GM19238 (cell line): ENCODE measurements around the gene LRRK1.
A peak's percentile ranks its signal among the peaks of the same experiment; 100 is the strongest.

Experiments used
- DNase-seq: peaks from one replicate; pipeline ENCODE4 v3.0.0; 2011; ENCODE audit warnings: low spot score; ENCODE audit not compliant: insufficient read length

LRRK1 gene

DNA sequence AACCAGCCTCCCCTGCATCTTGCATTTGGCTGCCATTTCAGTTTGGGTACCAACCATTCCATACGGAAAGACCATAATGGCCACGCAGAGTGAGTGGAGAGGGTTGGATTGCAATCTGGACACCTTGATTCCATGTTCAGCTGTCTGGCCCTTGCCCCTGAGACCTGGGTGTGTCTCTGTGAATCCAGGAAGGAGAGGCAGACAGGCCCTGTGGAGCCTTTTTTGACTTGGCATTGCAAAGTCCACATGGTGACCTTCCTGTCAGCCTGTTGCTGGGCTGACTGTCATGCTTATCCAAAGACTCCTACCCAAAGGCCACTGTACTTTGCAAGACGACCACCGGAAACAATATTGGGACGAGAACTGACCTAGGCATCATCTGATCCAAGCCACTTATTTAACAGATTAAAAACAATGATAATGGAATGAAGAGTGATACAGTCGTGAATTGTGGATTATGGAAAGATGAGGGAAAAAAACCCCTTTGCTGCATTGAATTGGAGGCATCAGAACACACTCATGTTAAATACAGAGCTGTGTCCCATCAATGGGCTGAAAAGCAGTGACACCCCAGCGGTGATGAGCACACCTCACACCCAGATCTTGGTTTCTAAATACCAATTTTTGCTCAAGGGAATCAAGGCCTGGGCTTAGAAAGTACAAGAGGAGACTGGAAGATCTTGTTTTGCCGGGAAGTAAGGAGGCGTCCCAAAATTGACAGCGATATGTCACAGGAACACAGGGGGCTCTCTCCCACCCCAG, 86.0 kb downstream of the LRRK1 start:
- DNase-seq, result no peak

DNA sequence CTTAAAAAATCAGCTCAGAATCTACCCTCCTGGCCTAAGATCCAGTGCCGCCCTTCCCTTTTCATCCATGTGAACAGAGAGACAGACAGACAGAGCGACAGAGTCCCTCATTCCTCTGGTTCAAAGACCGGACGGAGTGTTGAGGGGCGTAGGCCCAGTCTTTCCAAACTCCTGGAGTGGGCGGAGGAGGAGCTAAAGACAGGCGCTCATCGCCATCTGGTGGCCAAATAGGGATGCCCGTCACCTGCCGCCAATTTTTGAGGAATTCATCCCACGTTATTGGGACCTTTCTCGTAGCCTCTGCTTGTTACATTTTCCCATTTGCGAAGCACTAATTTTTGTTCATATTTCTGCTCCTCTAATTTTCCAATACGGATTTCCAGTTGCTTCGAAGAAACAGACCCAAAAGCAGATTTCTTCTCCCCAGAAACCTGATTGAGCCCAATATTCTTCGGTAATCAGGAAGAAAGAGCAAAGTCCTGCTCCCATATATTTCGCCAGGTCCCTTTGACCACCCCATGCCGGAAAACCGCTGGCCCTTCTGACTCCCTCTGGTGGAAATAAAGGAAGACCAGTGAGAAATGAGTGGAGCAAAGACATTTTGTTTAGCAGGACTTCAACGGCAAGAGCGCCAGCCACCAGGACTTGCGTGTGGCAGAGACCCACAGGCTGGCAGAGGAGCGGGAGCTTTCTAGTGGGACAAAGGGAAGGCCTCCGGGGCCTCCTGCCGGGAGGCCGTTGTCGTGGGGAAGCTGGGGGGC, 88.0 kb downstream of the LRRK1 start:
- DNase-seq, result peak; percentile 61

DNA sequence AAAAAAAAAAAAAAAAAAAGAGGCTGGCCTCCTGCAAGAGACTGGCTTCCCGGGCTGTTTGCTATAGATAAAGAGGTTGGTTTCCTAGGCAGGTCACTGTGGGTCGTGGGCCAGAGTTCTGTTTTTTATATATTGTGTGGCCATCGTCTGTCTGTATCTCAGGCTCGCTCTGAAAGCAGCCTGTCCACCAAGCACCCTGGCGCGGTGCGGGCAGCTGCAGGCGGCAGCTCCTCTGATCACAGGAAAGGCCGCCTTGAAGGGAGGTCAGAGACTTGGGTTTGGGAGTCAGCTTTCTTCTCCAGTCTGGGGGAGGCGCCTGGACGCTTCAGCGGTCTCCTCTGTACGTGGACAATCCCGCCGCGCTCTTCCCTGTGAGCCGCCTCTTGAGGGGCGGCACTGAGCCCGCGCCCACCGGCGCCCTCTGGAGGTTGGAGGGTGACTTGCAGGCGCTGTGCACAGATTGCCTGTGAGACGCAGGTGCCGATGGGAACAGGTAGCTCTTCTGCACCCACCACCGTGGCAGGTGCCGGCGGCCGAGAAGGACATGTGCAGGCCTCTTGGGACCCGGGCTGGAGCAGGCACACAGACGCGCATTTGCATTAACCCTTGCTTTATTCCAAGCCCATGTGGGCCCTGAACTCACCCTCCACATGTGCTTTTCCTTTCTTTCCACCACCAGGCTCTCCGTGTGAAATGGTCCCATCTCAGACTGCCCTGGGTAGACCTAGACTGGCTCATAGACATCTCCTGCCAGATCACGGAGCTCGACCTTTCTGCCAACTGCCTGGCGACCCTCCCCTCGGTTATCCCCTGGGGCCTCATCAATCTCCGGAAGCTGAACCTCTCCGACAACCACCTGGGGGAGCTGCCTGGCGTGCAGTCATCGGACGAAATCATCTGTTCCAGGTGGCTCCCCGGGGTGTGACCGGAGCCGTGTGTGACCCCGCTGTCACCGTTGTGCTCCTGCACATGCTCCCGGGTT, 89.3 kb downstream of the LRRK1 start:
- DNase-seq, result peak; percentile 78

DNA sequence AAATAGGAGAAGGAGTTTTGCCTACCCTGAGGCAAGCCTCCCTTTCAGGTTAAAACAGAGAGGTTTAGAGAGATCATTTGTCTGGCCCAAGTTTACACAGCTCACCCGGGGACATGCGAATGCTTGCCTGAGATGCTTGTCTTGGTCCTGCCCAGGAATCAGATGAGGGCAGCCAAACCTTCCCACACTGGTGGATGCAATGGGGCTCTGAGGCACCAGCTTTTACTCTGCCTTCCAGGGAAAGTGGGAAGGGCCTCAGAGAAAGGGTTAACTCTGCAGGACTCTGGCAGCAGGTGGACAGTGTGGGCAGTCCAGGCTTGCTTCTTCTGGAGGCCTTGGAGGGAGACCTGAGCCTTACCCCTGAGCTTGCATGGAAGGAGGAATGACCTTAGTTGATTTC, 90.0 kb downstream of the LRRK1 start:
- DNase-seq, result no peak

DNA sequence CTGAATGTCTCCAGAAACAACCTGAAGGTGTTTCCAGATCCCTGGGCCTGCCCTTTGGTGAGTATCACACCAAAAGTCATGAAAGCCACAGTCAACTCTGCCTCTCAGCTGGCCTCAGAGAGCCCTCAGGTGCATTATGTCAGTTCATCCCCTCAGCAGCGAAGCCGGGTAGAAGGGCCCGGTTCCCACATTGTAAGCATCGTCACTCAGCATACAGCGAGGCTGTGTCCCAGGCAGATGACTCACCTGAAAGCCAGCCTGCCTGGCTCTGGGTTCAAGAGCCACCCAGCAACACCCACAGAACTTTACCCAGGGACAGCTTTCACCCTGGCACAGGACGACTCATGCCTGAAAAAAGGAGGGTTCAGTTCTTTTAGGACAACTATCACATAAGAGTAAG, 91.6 kb downstream of the LRRK1 start:
- DNase-seq, result no peak

DNA sequence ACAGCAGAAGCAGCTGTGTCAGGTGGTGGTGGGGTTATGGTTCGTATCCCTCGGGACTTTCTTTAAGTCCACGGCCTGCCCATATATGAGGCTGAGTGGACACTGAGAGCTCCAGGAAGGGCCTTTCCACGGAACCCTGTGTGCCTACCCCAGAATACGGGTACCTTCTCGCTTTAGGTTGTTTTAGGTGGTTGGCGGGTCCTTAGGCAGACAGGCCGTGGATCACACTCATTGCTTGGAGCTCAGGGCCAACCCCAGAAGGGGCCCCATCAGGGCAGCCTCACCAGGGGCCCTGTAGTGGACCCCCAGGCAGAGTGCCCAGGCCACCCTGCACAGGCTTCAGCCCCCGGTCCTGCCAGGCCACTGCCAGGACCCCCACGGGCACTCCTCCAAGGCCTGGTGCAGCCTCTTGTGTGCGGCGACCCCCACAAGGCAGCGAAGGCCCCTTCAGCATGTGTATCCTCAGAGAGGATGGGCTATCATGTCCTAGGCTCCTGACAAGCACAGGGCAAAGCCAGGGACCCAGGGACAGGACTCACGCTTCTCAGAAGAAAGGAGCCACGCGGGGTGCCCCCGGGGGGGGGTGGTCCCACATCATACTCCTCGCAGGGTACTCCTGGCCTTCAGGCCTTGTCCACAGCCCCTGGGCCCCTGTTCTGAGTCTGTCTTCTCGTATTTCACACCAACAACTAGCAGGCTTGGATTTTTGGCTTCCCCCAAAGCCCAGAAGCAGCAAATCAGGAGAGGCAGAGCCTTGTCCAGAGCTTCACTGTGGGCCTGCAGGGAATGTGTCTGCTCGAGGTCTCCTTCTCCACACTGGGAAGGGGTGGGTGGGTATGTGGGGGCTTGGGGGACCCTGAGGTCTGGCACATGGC, 93.4 kb downstream of the LRRK1 start:
- no peak for DNase-seq

DNA sequence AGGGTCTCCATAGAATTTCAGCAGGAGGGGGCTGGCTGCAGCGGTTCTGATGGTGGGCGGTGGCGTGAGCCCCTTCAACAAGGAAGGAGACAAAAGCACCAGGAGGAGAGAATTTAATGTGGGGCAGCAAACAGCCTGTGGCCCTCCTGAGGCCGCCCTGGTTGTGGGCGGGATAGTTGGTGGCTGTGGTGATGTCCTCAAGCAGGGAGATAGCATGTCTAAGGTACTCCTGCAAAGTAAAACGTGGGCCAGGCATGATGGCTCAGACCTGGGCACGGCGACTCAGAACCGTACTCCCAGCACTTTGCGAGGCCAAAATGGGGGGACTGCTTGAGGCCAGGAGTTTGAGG, 94.0 kb downstream of the LRRK1 start:
- no peak for DNase-seq

DNA sequence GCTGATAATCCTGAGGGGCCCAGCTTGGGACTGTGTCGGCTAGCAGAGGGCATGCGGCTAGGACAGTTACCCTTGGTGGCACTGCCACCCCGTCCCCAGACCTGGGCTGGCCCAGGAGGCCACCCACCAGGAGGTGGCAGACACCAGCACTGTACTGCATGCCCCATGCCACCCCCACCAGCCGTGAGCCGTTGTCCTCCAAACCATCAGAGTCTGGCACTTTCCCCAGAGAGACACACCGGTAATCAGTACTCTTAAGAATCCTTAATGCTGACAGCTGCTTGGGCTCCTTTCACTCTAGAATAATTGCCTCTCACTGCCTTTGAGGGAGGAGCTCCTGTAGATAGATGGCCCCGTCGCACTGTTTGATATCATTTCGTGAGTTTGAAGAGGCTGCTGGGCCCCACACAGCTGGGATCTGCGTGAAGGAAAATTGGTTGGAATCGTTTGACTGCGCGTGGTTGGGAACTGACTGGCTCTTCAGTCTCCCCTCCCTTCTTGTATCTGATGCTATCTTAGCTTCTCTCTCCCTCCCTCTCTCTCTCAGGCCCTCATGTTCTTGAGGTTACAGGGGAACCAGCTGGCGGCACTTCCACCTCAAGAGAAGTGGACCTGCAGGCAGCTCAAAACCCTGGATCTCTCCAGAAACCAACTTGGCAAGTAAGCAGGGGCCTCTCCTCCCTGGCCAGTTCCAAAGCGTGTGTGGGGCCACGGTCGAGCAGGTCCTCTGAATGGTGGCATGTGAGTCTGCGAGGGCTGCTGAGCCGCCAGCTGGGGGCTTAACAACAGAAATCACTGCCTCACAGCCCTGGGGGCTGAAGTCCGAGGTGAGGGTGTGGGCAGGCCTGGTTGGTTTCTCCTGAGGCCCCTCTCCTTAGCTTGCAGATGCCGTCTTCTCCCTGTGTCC, 94.9 kb downstream of the LRRK1 start:
- DNase-seq, result no peak

DNA sequence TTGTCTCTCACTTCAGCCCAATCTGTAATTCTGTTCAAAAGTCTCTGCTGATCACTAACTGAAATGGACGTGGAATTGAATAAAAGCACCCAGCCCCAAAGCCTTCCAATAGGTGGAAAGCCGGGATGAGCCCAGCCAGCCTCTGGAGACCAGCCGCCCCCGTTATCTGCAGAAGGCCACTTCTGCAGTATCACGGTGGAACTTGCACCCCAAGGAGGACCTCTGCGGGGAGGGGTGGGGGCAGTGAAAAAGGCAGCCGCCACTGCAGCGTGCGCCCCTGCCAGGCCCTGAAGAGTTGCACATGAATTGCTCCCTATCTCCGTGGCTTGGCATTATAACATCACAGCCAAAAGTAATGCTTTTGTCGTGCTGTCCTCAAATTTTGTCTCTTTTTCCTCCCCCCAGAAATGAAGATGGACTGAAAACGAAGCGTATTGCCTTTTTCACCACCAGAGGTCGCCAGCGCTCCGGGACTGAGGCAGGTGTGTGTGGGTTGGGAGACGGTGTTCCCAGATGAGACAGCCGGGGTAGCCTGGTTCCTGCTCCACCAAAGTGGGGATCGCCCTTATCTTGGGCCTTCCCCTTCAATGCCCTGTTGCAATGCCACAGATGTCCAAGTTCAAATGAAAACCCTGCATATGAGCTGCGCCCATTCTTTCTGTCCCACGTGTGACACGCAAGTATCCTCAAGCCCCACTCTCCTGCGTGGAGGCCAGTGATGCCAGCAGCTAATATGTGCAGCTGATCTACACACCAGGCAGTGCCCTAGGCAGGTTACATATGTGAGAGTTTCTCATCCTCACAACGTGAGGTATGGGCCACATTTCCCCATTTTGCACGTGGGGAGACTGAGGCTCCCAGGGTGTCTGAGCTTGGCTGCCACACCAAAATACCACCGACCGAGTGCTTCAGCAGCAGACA, 96.0 kb downstream of the LRRK1 start:
- peak; percentile 56 for DNase-seq

DNA sequence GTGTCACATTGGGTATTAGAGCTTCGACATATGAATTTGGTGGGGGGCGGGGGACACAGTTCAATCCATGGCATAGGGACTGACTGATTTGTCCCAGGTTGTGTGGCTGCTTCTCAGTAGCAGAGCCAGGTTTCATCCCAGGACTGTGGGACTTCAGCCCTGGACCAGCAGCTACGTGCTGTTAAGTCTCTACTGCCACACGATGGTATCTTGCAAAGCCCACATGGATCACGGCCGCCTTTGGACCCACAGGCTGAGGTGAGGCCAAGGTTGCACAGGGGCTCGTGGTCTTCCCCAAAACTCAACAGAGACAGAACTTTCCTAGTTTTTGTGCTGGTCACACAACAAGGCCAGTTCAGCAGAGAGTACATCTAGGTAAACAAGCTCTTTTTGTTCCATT, 97.4 kb downstream of the LRRK1 start:
- DNase-seq, result no peak

DNA sequence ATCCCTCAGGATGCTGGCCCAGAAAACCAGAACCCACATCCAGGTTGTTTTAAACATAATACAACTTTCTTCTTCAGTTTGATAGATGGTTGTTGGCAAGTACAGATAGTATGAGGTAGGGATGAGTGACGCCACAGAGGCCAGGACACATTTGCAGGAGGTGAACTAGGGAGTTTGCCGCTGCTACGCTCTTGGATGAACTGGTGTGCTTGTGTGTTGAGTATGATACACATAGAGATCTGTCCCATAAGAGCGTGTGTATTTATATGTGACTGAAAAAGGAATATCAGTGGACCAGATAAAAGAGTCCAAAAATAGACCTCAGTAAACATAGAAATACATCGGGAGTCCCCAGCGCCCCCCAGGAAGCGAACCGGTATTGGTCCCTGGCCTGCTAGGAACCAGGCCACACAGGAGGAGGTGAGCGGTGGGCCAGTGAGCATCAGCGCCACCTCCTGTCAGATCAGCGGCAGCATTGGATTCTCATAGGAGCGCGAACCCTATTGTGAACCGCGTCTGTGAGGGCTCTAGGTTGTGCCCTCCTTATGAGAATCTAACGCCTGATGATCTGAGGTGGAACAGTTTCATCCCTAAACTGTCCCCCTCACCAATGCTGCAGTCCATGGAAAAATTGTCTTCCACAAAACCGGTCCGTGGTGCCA, 98.1 kb downstream of the LRRK1 start:
- DNase-seq, result no peak

DNA sequence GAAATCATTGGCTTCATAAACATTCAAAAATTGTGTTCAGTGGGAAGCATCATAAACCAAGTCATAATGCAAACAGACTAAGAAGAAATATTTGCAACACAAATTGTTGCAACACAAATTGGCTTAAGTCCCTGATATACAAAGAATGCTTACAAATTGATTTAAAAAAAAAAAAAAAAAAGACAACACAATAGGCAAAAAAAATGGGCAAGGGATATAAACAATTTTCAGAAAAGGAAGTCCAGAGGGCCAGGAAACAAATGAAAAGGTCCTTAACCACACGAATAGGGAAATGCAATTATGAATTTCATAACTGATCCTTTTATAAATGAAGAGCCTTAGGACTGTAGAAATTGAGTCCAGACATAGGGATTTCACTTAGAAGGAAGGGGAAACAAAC, 98.9 kb downstream of the LRRK1 start:
- DNase-seq, result no peak

DNA sequence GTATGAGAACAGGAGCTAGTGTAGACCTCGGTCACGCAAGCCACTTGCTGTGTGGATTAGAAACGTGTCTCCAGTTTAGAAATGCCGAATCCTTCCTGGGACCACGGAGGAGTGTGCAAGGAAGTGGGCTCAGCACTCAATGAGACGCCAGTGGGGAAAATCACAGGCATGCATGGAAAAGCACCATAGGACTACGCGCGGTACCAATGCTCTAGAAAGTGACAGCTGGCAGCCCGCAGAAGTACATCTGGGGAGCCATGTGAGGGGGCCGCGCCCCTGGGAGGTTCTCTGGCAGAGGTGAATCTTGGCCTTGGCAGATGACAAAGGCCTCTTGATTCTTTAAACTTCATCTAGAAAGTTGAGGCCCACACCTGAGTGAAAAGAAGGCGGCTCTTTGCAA, 99.3 kb downstream of the LRRK1 start:
- no peak for DNase-seq

DNA sequence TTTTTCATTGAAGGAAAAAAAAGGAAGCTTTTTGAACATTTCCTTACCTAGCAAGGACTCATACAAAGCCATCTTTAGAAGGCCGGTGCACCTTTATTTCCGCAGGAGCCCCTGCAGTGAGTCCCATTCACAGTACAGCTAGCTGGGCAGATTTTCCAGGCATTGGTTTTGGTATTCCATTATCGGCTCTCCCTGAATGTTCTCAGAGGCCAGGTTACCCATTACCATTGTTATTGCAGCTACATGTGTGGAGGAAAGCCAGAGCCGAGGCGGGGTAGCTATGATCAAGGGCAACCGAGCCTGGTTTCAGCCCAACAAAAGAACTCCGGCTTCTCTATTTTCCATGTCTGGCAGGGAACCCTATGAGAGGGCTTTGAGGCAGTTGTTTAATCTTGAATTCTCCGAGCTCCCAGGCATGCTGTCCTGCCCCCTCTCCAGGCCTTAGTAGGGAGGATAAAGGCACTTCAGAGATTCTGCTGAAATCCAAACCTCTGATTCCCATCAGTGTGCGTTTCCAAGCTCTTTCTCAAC, 100.3 kb downstream of the LRRK1 start:
- no peak for DNase-seq

DNA sequence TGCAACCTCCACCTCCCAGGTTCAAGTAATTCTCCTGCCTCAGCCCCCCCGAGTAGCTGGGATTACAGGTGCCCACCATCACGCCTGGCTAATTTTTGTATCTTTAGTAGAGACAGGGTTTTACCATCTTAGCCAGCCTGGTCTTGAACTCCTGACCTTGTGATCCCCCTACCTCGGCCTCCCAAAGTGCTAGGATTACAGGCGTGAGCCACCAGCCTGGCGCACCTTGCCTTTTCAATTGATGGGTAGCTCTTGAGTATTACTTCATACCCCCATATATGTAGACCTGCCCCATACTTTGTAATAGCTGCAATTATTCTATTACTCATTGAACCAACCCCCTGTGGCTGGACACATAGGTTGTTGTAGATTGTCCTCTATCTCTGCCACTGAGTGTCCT, 101.3 kb downstream of the LRRK1 start:
- DNase-seq, result no peak

DNA sequence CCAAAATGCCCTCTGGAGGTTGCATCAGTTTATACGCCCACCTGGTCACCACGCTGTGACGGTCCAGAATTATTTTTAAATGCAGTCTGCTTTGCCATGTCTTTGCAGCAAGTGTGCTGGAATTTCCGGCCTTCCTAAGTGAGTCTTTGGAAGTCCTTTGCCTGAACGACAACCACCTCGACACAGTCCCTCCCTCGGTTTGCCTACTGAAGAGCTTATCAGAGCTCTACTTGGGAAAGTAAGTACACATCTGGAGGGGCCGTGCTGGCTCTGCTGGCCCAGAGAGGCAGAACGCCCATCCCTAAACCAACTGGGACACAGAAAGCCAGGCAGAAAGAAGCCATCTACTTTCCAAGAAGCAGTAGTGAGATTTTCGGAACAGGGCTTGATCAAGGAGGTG, 101.8 kb downstream of the LRRK1 start:
- DNase-seq, result no peak

DNA sequence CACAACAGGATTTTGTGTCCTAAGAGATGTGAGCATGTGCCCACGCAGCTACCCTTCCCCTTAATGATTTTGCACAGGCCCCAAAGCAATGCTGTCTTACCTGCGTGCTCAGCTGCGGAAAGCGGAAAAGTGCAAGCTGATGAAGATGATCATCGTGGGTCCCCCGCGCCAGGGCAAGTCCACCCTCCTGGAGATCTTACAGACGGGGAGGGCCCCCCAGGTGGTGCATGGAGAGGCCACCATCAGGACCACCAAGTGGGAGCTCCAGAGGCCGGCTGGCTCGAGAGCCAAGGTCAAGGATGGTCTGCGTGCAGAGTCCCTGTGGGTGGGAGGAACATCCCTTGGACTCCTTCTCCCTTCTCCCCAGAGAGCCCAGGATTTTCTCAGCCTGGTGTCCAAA, 103.1 kb downstream of the LRRK1 start:
- DNase-seq, result no peak

DNA sequence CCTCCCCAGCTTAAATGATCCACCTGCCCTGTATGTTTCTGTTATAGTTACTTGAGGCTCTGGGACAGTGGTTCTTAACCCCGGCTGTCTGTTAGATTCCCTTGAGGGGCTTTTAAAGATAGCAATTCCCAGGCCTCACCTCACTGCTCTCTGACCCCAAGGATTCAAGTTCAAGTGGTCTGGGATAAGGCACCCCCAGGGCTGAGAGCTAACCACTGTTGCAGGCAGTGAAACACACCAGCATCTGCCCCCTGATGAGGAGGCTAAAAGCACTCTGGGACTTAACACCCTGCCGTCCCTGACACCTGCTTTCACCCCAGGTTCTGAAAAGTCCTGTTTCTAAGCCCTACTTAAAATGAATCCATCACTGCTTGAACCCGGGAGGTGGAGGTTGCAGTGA, 103.7 kb downstream of the LRRK1 start:
- DNase-seq, result no peak
